ENCODE results near the gene ADAM12.

Gene ADAM12

DNA sequence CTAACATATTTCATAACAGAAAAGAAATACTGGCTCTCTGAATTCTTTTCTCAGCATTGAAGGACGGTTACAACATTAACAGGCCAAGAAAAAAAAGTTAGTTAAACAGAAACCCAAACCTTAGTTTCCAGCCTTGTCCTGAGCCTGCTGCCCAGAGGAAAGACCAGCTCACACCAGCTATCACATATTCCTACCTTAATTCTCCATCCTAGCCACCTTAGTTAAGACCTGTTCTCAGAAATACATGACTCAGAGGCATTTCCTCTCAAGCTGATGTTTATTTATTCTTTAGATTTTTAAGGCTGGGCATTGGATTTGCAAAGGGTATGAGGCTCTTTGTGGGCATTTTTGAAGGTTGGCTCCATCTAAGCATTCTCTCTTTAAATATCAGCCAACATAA, 34.3 kb upstream of the ADAM12 start:
- no peak for DNase-seq (ENCODE audit: low spot score)
- TF ChIP-seq, protein P1, sequence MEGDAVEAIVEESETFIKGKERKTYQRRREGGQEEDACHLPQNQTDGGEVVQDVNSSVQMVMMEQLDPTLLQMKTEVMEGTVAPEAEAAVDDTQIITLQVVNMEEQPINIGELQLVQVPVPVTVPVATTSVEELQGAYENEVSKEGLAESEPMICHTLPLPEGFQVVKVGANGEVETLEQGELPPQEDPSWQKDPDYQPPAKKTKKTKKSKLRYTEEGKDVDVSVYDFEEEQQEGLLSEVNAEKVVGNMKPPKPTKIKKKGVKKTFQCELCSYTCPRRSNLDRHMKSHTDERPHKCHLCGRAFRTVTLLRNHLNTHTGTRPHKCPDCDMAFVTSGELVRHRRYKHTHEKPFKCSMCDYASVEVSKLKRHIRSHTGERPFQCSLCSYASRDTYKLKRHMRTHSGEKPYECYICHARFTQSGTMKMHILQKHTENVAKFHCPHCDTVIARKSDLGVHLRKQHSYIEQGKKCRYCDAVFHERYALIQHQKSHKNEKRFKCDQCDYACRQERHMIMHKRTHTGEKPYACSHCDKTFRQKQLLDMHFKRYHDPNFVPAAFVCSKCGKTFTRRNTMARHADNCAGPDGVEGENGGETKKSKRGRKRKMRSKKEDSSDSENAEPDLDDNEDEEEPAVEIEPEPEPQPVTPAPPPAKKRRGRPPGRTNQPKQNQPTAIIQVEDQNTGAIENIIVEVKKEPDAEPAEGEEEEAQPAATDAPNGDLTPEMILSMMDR (IDR thresholded peaks at IDR 0.05; ENCODE audit: extremely low read depth, insufficient read depth, missing control alignments) = no peak
- in situ Hi-C loops (cut with MboI; ENCODE audit: low pct_unique_long_range_greater_than_20kb, low sequenced_read_pairs, unreplicated experiment) = no loop called here

DNA sequence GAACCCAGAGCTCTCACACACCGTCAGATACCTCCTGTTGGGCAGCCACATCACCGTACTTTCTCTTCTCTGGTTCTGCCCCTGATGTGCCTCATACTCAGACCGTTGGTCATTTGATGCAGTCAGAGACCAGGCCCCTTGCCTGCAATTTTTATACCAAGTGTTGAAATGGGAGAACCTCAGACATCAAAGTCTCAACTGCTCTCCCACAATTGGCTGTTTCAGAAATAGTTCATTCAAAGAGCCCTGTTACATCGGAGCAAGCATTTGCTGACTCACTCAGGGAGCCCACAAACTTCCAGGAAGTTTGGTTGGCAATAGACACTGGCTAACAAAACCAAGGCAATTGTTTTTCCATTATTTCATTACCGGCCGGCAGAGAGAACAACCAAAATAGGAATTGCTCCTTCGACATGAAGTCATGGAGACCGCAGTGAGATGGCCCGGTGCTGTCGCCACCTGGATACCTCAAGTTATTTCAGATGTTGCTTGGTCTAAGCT, 33.5 kb upstream of the ADAM12 start:
- DNase-seq (ENCODE audit: low spot score) = no peak

DNA sequence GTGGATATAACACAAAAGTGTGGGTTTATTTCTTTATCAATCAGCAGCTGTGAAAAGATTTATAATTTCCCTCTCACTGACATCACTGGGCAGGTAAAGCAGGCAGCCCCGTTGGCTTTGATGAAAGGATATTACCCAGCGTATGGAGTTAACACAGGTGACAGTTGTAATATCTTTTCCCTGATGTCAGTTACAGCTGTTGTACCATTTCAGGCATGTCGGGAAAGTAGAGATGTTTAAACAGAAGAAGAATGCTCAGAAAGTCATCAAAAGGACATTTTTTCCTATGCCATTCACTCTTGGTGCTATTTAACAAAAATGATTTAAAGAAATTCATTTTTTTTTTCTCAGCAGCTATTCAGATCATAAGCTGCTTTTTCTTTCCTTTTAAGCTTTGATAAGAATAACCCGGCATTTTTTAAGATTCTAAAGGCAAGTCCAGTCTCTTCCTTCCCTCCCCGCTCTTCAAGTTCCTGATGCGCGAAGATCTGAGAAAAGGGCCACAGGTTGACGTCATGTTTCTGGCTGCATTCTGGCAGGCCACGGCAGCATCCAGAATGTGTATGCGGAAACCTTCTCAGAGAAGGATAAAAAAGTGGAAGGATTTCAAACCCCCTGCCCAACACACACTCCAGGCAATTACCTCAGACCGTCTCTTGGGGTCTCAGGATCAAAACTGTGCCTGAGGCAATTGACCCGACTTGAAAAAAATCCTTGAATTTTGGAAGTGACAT, 32.5 kb upstream of the ADAM12 start:
- in situ Hi-C loops (cut with MboI; ENCODE audit: low pct_unique_long_range_greater_than_20kb, low sequenced_read_pairs, unreplicated experiment) = no loop called here
- TF ChIP-seq, protein P1 (IDR thresholded peaks at IDR 0.05; ENCODE audit: extremely low read depth, insufficient read depth, missing control alignments) = no peak
- no peak for DNase-seq (ENCODE audit: low spot score)

More for the DNA sequence above, 33.5 kb upstream of the ADAM12 start:
- in situ Hi-C loops (cut with MboI; ENCODE audit: low pct_unique_long_range_greater_than_20kb, low sequenced_read_pairs, unreplicated experiment) = no loop called here
- TF ChIP-seq, protein P1 (IDR thresholded peaks at IDR 0.05; ENCODE audit: extremely low read depth, insufficient read depth, missing control alignments) = no peak

DNA sequence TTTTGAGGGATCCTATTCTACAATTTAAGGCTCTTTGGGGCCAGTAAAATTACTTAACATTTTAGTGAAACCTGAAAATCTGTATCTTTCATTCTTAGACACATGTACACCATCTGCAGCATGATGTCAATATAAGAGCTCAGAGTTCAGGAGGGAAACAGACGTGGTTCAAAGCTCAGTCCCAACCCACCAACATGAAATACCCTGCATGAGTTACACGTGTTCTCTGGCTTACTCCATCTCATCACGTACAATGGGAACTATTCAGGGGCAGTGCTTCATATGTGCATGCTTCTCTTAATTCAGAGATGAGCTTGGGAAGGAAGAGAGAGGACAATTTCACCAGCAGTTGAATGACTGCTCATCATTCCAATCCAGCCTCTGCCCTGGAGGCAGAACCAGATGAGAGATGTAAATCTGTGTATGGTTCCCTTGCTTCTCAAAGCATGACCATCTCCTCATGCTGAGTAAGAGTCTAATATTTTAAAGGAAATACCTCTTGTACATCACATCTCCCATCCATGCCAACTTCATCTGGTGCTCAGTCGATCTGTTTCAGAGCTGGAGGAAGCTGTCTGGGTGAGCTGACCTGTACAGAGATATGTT, 29.0 kb upstream of the ADAM12 start:
- no peak for DNase-seq (ENCODE audit: low spot score)
- TF ChIP-seq, protein P1 (IDR thresholded peaks at IDR 0.05; ENCODE audit: extremely low read depth, insufficient read depth, missing control alignments) = no peak
- in situ Hi-C loops (cut with MboI; ENCODE audit: low pct_unique_long_range_greater_than_20kb, low sequenced_read_pairs, unreplicated experiment) = no loop called here

DNA sequence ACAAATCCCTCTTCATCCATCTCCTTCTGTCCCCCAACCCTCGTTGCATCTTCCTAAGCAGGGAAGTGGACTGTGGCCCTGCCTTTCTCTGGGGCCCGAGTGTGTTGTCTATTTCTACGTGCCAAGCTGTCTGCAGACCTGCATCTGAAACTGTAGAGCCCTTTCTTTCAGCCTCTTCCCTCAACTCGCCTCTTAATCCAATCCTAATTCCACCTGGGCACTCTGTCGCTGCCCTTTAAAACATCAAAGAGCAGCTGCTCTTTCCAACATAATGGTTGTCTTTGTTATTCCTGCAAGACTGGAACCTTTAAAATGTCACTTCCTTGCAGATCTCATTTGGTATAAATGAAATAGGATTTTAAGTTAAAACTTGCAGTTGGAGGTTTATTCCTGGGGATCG, 21.5 kb upstream of the ADAM12 start:
- TF ChIP-seq, protein P1 (IDR thresholded peaks at IDR 0.05; ENCODE audit: extremely low read depth, insufficient read depth, missing control alignments) = no peak
- in situ Hi-C loops (cut with MboI; ENCODE audit: low pct_unique_long_range_greater_than_20kb, low sequenced_read_pairs, unreplicated experiment) = no loop called here
- no peak for DNase-seq (ENCODE audit: low spot score)

DNA sequence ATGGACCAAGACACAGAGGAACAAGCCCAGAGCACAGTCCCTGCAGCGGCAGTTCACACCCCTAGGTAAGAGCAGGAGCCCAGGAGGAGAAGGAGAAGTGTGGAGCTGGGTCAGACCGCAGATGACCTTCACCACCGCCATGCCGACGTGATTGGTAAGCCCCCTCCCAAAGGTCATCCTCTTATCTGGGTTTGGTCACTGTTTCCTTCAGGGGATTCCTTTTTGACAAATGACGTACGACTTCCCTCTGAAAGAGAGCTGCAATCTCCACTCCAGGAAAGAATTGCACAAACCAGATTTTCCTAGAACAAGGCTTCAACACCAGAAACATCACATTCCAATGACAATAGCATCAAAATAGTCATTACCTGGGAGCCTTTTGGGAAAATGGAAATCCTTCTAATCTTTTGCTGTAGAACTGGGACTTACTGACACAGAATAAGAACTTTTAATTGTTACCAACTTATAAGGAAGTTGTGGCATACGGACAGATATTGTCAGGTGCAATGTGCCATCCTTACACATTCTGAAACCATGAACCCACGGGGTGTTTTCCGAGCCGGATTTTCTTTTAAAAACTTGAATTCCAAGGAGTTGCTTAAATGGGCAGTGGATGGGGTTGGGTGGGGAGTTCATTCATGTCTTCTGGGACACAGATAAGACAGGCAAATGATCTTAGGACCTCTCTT, 20.8 kb upstream of the ADAM12 start:
- no peak for DNase-seq (ENCODE audit: low spot score)
- in situ Hi-C loops (cut with MboI; ENCODE audit: low pct_unique_long_range_greater_than_20kb, low sequenced_read_pairs, unreplicated experiment) = no loop called here
- TF ChIP-seq, protein P1 (IDR thresholded peaks at IDR 0.05; ENCODE audit: extremely low read depth, insufficient read depth, missing control alignments) = no peak

Data from GM13977 (cell line).